GM12892 (cell line): ENCODE results near the gene UNC5A.

Experiments used
- DNase-seq: peaks from one replicate; pipeline ENCODE4 v3.0.0; 2011; ENCODE audit not compliant: insufficient read length
- FAIRE-seq: peaks from 2 replicates; lab custom pipeline; 2011; peaks lifted over from hg19 to GRCh38; lab: Jason Lieb, UNC
- POLR2A ChIP-seq: IDR thresholded peaks from 2 replicates; pipeline ENCODE4 v1.6.1; 2011; ENCODE audit warnings: low read depth, low read length, control low read depth
- POLR2AphosphoS5 ChIP-seq: IDR thresholded peaks from 2 replicates; pipeline ENCODE4 v1.6.1; 2011; ENCODE audit warnings: low read depth, low read length, control low read depth
- TAF1 ChIP-seq: IDR thresholded peaks from 2 replicates; pipeline ENCODE4 v1.6.1; 2011; ENCODE audit warnings: low read depth, mild to moderate bottlenecking, control low read depth, low read length, borderline replicate concordance

The UNC5A gene

GRCh38 chr5:176906126-176906525 lies 95.8 kb downstream of the UNC5A start:
- no peak for DNase-seq
- no peak for FAIRE-seq
- TF ChIP-seq POLR2A, result no peak

- TF ChIP-seq POLR2A (no peak), POLR2AphosphoS5 (no peak), TAF1 (no peak)
- FAIRE-seq (no peak), DNase-seq (no peak)
These were observed 96.4 kb downstream of the UNC5A start for GRCh38 chr5:176906796-176907195.

- DNase-seq, result no peak
- TF ChIP-seq POLR2A (no peak), TAF1 (no peak), POLR2AphosphoS5 (no peak)
- FAIRE-seq, result no peak
These were observed 98.5 kb downstream of the UNC5A start for GRCh38 chr5:176908675-176909368.

GRCh38 chr5:176912115-176912514 lies 101.8 kb downstream of the UNC5A start:
- TF ChIP-seq POLR2A, result no peak
- no peak for TF ChIP-seq TAF1
- no peak for TF ChIP-seq POLR2AphosphoS5
- FAIRE-seq, result no peak
- DNase-seq, result no peak

- DNase-seq (no peak), FAIRE-seq (no peak)
- TF ChIP-seq TAF1 (no peak), POLR2A (no peak), POLR2AphosphoS5 (no peak)
These were observed 105.5 kb downstream of the UNC5A start for GRCh38 chr5:176915906-176916305.

GRCh38 chr5:176916337-176916736 lies 106.0 kb downstream of the UNC5A start:
- no peak for TF ChIP-seq TAF1
- no peak for TF ChIP-seq POLR2AphosphoS5
- TF ChIP-seq POLR2A, result no peak
- FAIRE-seq (no peak), DNase-seq (no peak)

- DNase-seq (no peak), FAIRE-seq (no peak)
These were observed 108.3 kb downstream of the UNC5A start for GRCh38 chr5:176918613-176919012.

GRCh38 chr5:176921714-176922113 lies 111.4 kb downstream of the UNC5A start:
- DNase-seq (no peak), FAIRE-seq (no peak)
- TF ChIP-seq TAF1, result no peak
- TF ChIP-seq POLR2A, result no peak
- no peak for TF ChIP-seq POLR2AphosphoS5

More at GRCh38 chr5:176918613-176919012, 108.3 kb downstream of the UNC5A start:
- TF ChIP-seq TAF1 (no peak), POLR2A (no peak), POLR2AphosphoS5 (no peak)

- DNase-seq, result no peak
- FAIRE-seq, result no peak
- TF ChIP-seq POLR2AphosphoS5, result no peak
- TF ChIP-seq POLR2A, result no peak
- no peak for TF ChIP-seq TAF1
These were observed 112.5 kb downstream of the UNC5A start for GRCh38 chr5:176922817-176923216.

GRCh38 chr5:176927562-176927961 lies 117.2 kb downstream of the UNC5A start:
- DNase-seq, result no peak
- no peak for FAIRE-seq
- TF ChIP-seq POLR2A (no peak), TAF1 (no peak), POLR2AphosphoS5 (no peak)

GRCh38 chr5:176929654-176930053 lies 119.3 kb downstream of the UNC5A start:
- FAIRE-seq (no peak), DNase-seq (no peak)
- TF ChIP-seq POLR2AphosphoS5, result no peak
- no peak for TF ChIP-seq POLR2A
- no peak for TF ChIP-seq TAF1
